Measurements from ENCODE around the gene PAGR1.
"Not testable (repeated sequence)": the region's sequence is repeated elsewhere in the genome, so short reads cannot be mapped to it uniquely, and the experiment has no call there.

The PAGR1 gene

DNA sequence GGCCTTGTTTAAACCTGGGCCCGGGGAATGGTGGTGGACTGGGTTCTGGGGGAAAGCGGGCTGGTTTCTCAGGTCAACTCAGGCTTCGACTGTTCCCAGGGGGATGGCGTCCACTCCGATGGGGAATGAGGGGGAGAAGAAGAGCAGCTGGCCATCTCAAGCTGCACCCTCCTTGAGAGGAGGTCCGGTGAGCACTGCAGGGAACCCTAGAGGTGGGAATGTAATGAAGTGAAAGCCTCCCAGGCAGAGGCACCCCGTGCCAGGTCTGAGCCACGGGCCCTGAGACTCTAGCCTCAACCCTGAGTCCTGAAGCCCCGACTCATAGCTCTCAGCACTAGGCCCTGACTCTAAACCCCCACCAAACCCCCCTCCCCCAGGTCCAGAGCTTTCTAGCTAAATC lies 48.3 kb downstream of the PAGR1 start:
- no peak for DNase-seq (ENCODE audit: low spot score)

DNA sequence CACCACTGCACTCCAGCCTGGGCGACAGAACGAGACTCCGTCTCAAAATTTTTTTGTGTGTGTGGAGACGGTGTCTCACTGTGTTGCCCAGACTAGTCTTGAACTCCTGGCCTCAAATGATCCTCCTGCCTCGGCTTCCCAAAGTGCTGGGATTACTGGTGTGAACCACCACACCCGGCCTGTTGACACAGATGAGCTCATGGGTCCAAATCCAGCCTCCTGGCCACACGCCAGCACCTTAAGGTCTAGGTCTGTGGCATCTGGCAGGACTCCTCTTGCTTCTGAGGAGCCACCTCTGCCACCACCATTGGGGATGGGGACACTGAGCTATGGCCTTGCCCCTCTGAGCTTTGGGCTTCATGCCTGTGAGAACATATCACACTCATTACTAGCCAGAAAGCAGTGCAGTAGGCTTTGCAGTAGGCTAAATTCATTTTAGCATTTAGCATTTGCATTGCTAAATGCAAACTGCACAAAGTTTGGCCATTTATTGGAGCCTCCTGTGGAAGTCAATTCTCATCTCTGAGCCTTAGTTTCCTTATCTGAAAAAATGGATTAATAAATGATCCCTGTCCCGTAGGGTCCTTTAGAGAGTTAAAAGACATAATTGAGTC lies 52.6 kb downstream of the PAGR1 start:
- no peak for DNase-seq (ENCODE audit: low spot score)

GRCh38 chr16:29869067-29869466 lies 53.1 kb downstream of the PAGR1 start:
- DNase-seq (ENCODE audit: low spot score), result not testable (repeated sequence)
